IMR-90 (cell line): ENCODE data around the gene AGBL3. TPM values are rescaled to one million over a fixed set of nuclear protein-coding genes. Genes with fewer than 3 reads are reported as not detected.

Source experiments
- ATAC-seq: fragments of 200-7000 bp; cut with Tn5 transposase; 2 replicates; pipeline ENCODE4 v1.9.1; 2020; ENCODE audit warnings: low read depth, mild to moderate bottlenecking, moderate library complexity
- BruUV-seq: library from RNA; stranded (reverse); fragments of 400-500 nt; replicated peaks from 2 replicates; lab custom pipeline; 2021; lab: Mats Ljungman, UMichigan
- CTCF ChIA-PET: fragments of 300-600 bp; formaldehyde crosslinking; extraction: SDS; loops from one replicate; lab custom pipeline; 2021; ENCODE audit warnings: antibody characterized with exemption; lab: Yijun Ruan, JAX
- POLR2A ChIA-PET: fragments of 300-600 bp; sonication (Branson Sonifier 250); formaldehyde crosslinking; loops from one replicate; lab custom pipeline; 2022; ENCODE audit warnings: antibody characterized with exemption; ENCODE audit not compliant: unreplicated experiment; lab: Charles Lee
- DNase-seq: peaks from one replicate; pipeline ENCODE4 v3.0.0; 2013
- H2AFZ ChIP-seq: replicated peaks from 2 replicates; pipeline ENCODE3; 2013; ENCODE audit warnings: low read length, mild to moderate bottlenecking; ENCODE audit not compliant: poor library complexity
- H2AK5ac ChIP-seq: 2 replicates; pipeline ENCODE4 v1.6.1; 2013; ENCODE audit warnings: low read depth, low read length, inconsistent platforms
- H2AK9ac ChIP-seq: replicated peaks from 2 replicates; pipeline ENCODE3; 2013; ENCODE audit warnings: mild to moderate bottlenecking, low read depth, low read length, moderate library complexity; ENCODE audit not compliant: poor library complexity
- H2BK120ac ChIP-seq: 2 replicates; pipeline ENCODE4 v1.6.1; 2013; ENCODE audit warnings: low read depth, low read length, inconsistent platforms
- H2BK15ac ChIP-seq: 3 replicates; pipeline ENCODE4 v1.6.1; 2013; ENCODE audit warnings: low read depth, low read length, inconsistent platforms
- H2BK20ac ChIP-seq: 2 replicates; pipeline ENCODE4 v1.6.1; 2013; ENCODE audit warnings: low read depth, mild to moderate bottlenecking, inconsistent platforms, low read length, moderate library complexity
- H2BK5ac ChIP-seq: 2 replicates; pipeline ENCODE4 v1.6.1; 2013; ENCODE audit warnings: mild to moderate bottlenecking, low read depth, low read length, inconsistent platforms; ENCODE audit not compliant: poor library complexity, severe bottlenecking
- H3K14ac ChIP-seq: replicated peaks from 2 replicates; pipeline ENCODE4 v1.6.1; 2013; ENCODE audit warnings: low read depth, low read length, inconsistent platforms
- H3K18ac ChIP-seq: 2 replicates; pipeline ENCODE4 v1.6.1; 2013; ENCODE audit warnings: low read depth, low read length, control low read depth
- H3K23ac ChIP-seq: 2 replicates; pipeline ENCODE4 v1.6.1; 2013; ENCODE audit warnings: low read depth, low read length, inconsistent platforms
- H3K27ac ChIP-seq: 2 replicates; pipeline ENCODE4 v1.5.1; 2013; ENCODE audit warnings: mild to moderate bottlenecking, control low read depth, low read length; ENCODE audit not compliant: insufficient read depth
- H3K27me3 ChIP-seq: 2 replicates; pipeline ENCODE4 v1.6.1; 2013; ENCODE audit warnings: low read length; ENCODE audit not compliant: control insufficient read depth, insufficient read depth
- H3K36me3 ChIP-seq: 2 replicates; pipeline ENCODE4 v1.6.1; 2013; ENCODE audit warnings: low read length, mixed read lengths; ENCODE audit not compliant: control insufficient read depth, insufficient read depth
- H3K4ac ChIP-seq: 2 replicates; pipeline ENCODE4 v1.6.1; 2013; ENCODE audit warnings: low read depth, low read length, inconsistent platforms
- H3K4me1 ChIP-seq: 2 replicates; pipeline ENCODE4 v1.6.1; 2013; ENCODE audit warnings: low read length, mixed read lengths; ENCODE audit not compliant: control insufficient read depth, insufficient read depth
- H3K4me2 ChIP-seq: 2 replicates; pipeline ENCODE4 v1.6.1; 2013; ENCODE audit warnings: low read depth, mild to moderate bottlenecking, control low read depth, low read length, moderate library complexity
- H3K4me3 ChIP-seq: 2 replicates; pipeline ENCODE4 v1.5.1; 2013; ENCODE audit warnings: low read depth, mild to moderate bottlenecking, control low read depth, low read length, moderate library complexity; ENCODE audit not compliant: insufficient read depth
- H3K56ac ChIP-seq: 2 replicates; pipeline ENCODE4 v1.6.1; 2013; ENCODE audit warnings: low read length, inconsistent platforms; ENCODE audit not compliant: insufficient read depth; ENCODE audit errors: extremely low read depth
- H3K79me1 ChIP-seq, 2 experiments: 2 replicates each; pipeline ENCODE4 v1.6.1; 2013; ENCODE audit warnings: low read length in 2 of 2, inconsistent platforms in 1 of 2, low read depth in 1 of 2
- H3K9ac ChIP-seq: 2 replicates; pipeline ENCODE4 v1.6.1; 2013; ENCODE audit warnings: low read depth, low read length, control low read depth
- H3K9me1 ChIP-seq: 2 replicates; pipeline ENCODE4 v1.6.1; 2013; ENCODE audit warnings: low read length, inconsistent platforms; ENCODE audit not compliant: insufficient read depth
- H3K9me3 ChIP-seq: 2 replicates; pipeline ENCODE4 v1.6.1; 2013; ENCODE audit warnings: low read length; ENCODE audit not compliant: control insufficient read depth, insufficient read depth
- H4K20me1 ChIP-seq: 2 replicates; pipeline ENCODE4 v1.6.1; 2013; ENCODE audit warnings: low read length, inconsistent platforms; ENCODE audit not compliant: insufficient read depth
- H4K5ac ChIP-seq: 2 replicates; pipeline ENCODE4 v1.6.1; 2013; ENCODE audit warnings: mild to moderate bottlenecking, low read depth, low read length, control low read depth
- H4K8ac ChIP-seq, 2 experiments: 2 replicates each; pipeline ENCODE4 v1.6.1; 2013; ENCODE audit warnings: low read depth in 2 of 2, low read length in 2 of 2, control low read depth in 1 of 2, inconsistent platforms in 1 of 2
- H4K91ac ChIP-seq: 2 replicates; pipeline ENCODE4 v1.6.1; 2013; ENCODE audit warnings: low read depth, low read length, inconsistent platforms; ENCODE audit not compliant: insufficient read depth
- BHLHE40 ChIP-seq: fragments of 150-350 bp; IDR thresholded peaks from 2 replicates; pipeline ENCODE4 v1.6.1; 2016; ENCODE audit warnings: mild to moderate bottlenecking, low read depth, low read length
- CTCF ChIP-seq: conservative IDR thresholded peaks from 2 replicates; pipeline ENCODE4 v1.5.1; 2012; ENCODE audit warnings: mild to moderate bottlenecking, low read depth, low read length, improper control_type of control experiment
- FOS ChIP-seq: fragments of 150-350 bp; IDR thresholded peaks from 2 replicates; pipeline ENCODE4 v1.6.1; 2016; ENCODE audit warnings: low read depth, low read length
- MAZ ChIP-seq: IDR thresholded peaks from 2 replicates; pipeline ENCODE4 v1.6.1; 2012; ENCODE audit warnings: low read depth, mild to moderate bottlenecking, low read length, improper control_type of control experiment, moderate library complexity, borderline replicate concordance
- MXI1 ChIP-seq: IDR thresholded peaks from 2 replicates; pipeline ENCODE4 v1.6.1; 2012; ENCODE audit warnings: low read depth, mild to moderate bottlenecking, low read length, moderate library complexity, borderline replicate concordance
- NFE2L2 ChIP-seq: fragments of 150-350 bp; IDR thresholded peaks from 2 replicates; pipeline ENCODE4 v1.6.1; 2016; ENCODE audit warnings: low read depth, mild to moderate bottlenecking, low read length
- POLR2A ChIP-seq: IDR thresholded peaks from 2 replicates; pipeline ENCODE4 v1.6.1; 2012; ENCODE audit warnings: mild to moderate bottlenecking, low read depth, low read length
- RCOR1 ChIP-seq: IDR thresholded peaks from 2 replicates; pipeline ENCODE4 v1.6.1; 2012; ENCODE audit warnings: mild to moderate bottlenecking, low read length, improper control_type of control experiment; ENCODE audit not compliant: insufficient replicate concordance
- SMC3 ChIP-seq: fragments of 150-350 bp; IDR thresholded peaks from 2 replicates; pipeline ENCODE4 v1.6.1; 2016; ENCODE audit warnings: low read depth, mild to moderate bottlenecking, antibody characterized with exemption, low read length, moderate library complexity
- WGBS, 2 experiments: methylation state at CpG; one replicate each; pipeline versions ENCODE4 v1.1.5 to v1.1.7; 2013; ENCODE audit warnings: missing lambda C conversion rate in 2 of 2; ENCODE audit not compliant: insufficient read length in 1 of 2; ENCODE audit errors: extremely low coverage in 2 of 2; 5-methylcytosine and 5-hydroxymethylcytosine counted together
- dilution Hi-C: fragments of 300-500 bp; cut with HindIII; formaldehyde crosslinking; loops from one replicate; pipeline ENCODE4 v1.14.3; 2018; ENCODE audit warnings: low sequenced_read_pairs; ENCODE audit not compliant: unreplicated experiment
- in situ Hi-C: fragments of 300-500 bp; cut with MboI; formaldehyde crosslinking; loops from 3 replicates; pipeline ENCODE4 v1.14.3; 2019; ENCODE audit warnings: low sequenced_read_pairs, inconsistent platforms, mixed read lengths
- intact Hi-C: fragments of 100-400 bp; cut with micrococcal nuclease; formaldehyde crosslinking; loops from 2 replicates; pipeline ENCODE4 v1.10.0; 2022
- polyA plus RNA-seq, 3 experiments: library from polyadenylated mRNA; depleted of rRNA; stranded (reverse); fragments of >200 nt; gene quantifications; 2 replicates each; pipeline ENCODE4 v1.2.3, GENCODE V29; 2012; ENCODE audit warnings: low replicate concordance in 1 of 3
- total RNA-seq: library from RNA; depleted of rRNA; stranded (reverse); fragments of >200 nt; gene quantifications from 2 replicates; pipeline ENCODE4 v1.2.3, GENCODE V29; 2012

AGBL3 gene
- total and polyA plus RNA-seq, 2 of the 4 experiments (the other 2 are of a cell fraction) = 0.18 to 0.65 TPM

- DNase-seq (no peak), ATAC-seq (no peak)
- Histone ChIP-seq H2BK20ac (no peak overlapping the region), H2AFZ (no peak overlapping the region), H2BK120ac (no peak overlapping the region), H2AK9ac (no peak overlapping the region), H3K4me3 (no peak overlapping the region), H4K8ac (no peak overlapping the region), H3K14ac (no peak overlapping the region), H2BK5ac (no peak overlapping the region), H3K18ac (no peak overlapping the region), H2BK15ac (no peak overlapping the region), H3K23ac (no peak overlapping the region), H3K9me1 (peaks cover 7% of the 10 kb centered on the region), H3K56ac (no peak overlapping the region), H3K4me1 (peaks cover 4% of the 10 kb centered on the region; the same call in 1 of the 2 replicates), H4K20me1 (no peaks in the 10 kb centered on the region), H3K4me2 (no peak overlapping the region), H3K9me3 (no peaks in the 10 kb centered on the region), H3K79me1 (no peaks in the 10 kb centered on the region; a peak in 1 of 4 replicates), H3K9ac (no peak overlapping the region), H3K27me3 (no peaks in the 10 kb centered on the region; the same call in 1 of the 2 replicates), H3K27ac (no peak overlapping the region), H3K4ac (no peak overlapping the region), H4K5ac (no peak overlapping the region), H2AK5ac (no peak overlapping the region), H3K36me3 (no peaks in the 10 kb centered on the region), H4K91ac (no peak overlapping the region)
- no peak for TF ChIP-seq BHLHE40
- TF ChIP-seq CTCF = no peak
- TF ChIP-seq RCOR1 = no peak
- no peak for TF ChIP-seq MXI1
- no peak for TF ChIP-seq SMC3
- TF ChIP-seq FOS = no peak
- TF ChIP-seq MAZ = no peak
- TF ChIP-seq POLR2A = no peak
- no peak for TF ChIP-seq NFE2L2
- BruUV-seq = no TSS peak
- in situ Hi-C loops = no loop called here
- ChIA-PET CTCF (no interaction called here), POLR2A (no interaction called here)
- dilution Hi-C loops = no loop called here
- no CpG with 5 or more reads among the region's 3 CpGs for WGBS, 2 experiments
- intact Hi-C loops = no loop called here
Measured at GRCh38 chr7:135143885-135144668, 157.8 kb downstream of the AGBL3 start.
